Ramos (cell line): ENCODE results near the gene ELP5.

ENCODE experiments used
- in situ Hi-C: fragments of 300-500 bp; cut with MboI; formaldehyde crosslinking; loops from one replicate; pipeline ENCODE4 v1.14.3; 2022; ENCODE audit warnings: low sequenced_read_pairs; ENCODE audit not compliant: unreplicated experiment

ELP5 gene, protein sequence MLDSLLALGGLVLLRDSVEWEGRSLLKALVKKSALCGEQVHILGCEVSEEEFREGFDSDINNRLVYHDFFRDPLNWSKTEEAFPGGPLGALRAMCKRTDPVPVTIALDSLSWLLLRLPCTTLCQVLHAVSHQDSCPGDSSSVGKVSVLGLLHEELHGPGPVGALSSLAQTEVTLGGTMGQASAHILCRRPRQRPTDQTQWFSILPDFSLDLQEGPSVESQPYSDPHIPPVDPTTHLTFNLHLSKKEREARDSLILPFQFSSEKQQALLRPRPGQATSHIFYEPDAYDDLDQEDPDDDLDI

GRCh38 chr17:7252176-7253043 is at the start of gene ELP5:
Gene ELP5, plus strand, starts transcription at chr17:7252215. Its CDS starts 336 bp downstream, at chr17:7252551.
- in situ Hi-C loops, result no loop called here

DNA sequence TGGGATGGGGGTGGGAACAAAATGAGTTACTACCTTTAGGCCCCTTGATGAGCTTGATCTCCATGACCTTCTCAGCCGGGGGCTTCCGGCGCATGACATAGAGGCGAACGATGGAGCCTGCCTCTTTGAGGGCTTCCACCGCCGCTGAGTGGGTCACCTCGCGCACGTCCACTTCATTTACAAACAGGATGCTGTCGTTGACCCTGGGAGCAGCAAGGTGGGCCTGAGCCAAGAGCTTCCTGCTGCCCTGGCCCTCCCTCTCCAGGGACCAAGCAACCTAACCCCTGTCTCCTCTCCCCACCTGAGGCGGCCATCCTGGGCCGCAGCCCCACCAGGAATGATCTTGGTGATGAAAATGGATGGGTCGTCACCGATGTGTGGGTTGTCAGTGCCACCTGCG is 48.6 kb upstream of the ELP5 start:
- in situ Hi-C loops, result no loop called here

DNA sequence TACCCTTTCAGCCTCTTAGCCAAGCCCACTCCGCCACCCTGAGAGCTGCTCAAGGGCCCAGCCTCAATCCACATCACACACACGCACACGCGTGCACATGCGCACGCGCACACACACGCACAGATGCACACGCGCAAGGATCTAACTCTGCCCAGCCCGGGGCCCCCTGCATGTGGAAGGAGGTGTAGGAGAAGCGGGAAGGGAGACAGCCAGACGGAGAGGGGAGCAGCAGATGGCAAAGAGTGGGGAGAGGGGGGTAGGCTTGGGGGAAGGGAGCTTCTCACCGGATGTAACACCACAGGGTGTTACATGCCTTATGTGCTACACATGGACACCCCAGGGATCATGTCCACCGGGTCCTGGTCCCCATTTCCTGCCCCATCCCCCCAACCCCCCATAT is 47.7 kb upstream of the ELP5 start:
- in situ Hi-C loops, result no loop called here

DNA sequence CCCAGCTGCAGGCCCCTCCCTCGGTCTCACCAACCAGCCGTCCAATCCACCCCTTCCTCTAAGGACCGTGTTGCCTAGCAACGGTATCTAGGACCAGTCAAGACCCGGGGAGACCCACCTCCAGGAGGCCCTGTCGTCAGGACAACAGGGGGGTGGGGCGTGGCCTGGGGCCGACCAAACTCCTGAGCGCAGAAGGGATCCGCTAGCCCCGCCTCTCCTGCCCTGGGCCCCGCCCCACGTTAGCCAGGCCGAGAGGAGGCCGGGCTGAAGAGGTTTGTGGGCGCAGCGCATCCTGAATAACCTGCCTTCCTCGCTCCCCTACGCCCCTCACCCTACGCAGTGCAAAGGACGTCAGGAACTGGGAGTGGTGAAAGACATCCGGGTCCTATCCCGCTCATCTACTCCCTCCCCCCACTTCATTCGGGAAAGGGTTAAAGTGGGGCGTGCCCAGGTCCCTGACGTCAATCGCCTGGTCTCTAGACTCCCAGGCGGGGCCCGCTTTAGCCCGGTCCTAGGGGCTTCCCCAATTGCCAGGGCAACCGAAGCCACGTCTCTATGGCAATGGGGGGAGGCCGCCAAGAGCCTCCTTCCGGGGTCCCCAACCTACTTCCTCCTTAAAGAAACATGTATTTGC is 47.1 kb upstream of the ELP5 start:
- in situ Hi-C loops, result no loop called here

DNA sequence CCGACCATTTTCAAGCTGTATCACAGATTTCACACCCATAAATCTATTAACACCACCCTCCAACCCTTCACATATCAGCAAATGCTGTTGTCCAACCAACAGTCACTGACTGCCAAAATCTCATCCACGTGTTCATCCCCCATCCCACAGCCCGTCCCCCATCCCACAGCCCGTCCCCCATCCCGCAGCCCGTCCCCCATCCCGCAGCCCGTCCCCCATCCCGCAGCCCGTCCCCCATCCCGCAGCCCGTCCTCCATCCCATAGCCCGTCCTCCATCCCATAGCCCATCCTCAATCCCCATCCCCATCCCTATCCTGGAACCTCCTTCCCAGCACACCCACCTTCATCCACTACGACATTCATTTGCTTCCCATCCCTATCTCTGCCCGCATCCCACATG is 46.5 kb upstream of the ELP5 start:
- in situ Hi-C loops, result no loop called here

- in situ Hi-C loops, result no loop called here
Observed at GRCh38 chr17:7207120-7208001, 44.7 kb upstream of the ELP5 start.

DNA sequence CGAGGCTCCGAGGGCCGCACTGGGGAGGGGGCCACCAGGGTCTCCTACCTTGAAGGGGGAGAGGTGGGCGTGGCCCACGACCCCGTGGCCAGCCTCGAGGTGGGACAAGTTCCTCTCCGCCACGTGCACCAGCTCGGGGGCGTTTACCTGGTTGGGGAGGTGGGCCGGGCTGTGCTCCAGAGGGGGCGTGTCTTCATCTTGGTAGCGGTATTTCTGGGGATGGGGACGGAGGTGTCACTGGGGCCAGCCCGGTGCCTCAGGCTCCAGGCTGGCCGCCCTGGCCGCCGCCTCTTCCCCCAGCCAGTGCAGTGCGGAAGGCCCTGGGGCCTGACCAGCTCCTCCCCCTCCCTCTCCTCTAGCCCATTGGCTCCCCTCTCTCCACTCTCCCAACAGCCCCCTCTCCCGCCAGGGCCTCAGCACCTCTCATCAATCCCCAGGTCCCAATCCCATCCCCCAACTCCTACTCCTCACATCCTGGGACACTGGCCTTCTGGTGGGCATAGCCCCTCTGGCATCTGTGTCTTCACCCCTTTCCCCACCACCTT is 43.9 kb upstream of the ELP5 start:
- in situ Hi-C loops, result no loop called here

GRCh38 chr17:7208754-7209460 is 43.1 kb upstream of the ELP5 start:
- in situ Hi-C loops, result no loop called here

GRCh38 chr17:7211491-7212273 is 40.3 kb upstream of the ELP5 start:
- in situ Hi-C loops, result no loop called here

GRCh38 chr17:7213895-7214299 is 38.1 kb upstream of the ELP5 start:
- in situ Hi-C loops, result no loop called here

DNA sequence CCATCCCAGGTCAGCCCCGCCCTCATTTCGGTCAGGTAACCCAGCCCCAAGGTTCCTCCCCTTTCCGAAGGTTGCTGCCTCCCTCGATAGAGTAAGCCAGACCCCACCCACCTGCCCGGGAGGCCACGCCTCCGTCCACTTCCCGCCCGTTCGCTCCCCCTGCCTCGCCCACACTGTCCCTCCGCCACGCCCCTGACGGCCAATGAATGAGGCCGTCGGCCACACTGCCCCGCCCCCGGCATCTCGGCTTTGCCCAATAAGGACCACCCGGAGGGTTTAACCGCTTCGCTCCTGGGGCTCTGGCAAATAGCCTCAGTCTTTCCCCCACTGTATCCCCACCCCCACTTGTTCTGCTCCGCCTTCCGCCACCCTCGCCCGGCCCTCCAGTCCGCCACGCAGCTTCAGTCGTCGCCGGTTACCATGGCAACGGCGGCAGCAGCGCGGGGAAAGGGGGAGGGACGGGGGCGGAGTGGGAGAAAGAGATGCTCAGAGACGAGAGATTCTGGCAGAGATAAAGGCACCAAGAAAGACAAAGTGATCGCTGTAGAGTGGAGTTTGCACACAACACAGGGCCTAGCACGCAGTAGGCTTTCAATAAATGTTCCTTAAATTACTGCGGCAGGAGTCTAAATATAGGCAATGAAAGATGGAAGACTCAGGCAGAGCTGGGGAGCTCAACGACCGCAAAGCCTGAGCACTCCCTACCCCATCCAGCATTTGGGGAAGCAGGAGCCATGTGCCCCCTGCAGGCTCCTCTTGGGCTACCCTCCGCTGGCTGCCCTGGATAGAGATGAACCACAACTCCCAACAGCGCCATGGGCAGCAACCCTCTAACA is 37.5 kb upstream of the ELP5 start:
- in situ Hi-C loops, result no loop called here

DNA sequence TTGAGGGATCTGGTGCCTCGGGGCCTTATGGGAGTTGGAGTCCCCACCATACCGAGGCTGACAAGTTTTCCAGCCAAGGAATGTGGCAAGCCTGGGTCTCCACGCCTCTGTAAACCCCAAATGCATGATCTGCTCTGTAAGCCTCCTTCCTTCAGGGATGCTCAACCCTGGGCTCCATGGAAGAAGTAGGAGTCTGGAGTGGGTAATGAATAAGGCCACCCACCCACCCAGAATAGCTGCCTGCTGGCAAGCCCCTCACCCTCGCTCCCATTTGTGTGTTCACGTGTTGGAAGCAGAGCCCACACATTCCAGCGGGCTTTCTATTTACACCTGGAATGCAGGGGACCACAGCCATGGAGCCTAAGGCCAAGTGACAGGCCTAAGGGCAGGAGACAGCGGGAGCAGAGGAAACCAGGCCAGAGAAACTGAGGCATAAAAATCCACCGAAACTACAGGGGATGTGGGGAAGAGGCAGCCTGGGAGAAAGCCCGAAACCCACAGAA is 36.8 kb upstream of the ELP5 start:
- in situ Hi-C loops, result no loop called here

DNA sequence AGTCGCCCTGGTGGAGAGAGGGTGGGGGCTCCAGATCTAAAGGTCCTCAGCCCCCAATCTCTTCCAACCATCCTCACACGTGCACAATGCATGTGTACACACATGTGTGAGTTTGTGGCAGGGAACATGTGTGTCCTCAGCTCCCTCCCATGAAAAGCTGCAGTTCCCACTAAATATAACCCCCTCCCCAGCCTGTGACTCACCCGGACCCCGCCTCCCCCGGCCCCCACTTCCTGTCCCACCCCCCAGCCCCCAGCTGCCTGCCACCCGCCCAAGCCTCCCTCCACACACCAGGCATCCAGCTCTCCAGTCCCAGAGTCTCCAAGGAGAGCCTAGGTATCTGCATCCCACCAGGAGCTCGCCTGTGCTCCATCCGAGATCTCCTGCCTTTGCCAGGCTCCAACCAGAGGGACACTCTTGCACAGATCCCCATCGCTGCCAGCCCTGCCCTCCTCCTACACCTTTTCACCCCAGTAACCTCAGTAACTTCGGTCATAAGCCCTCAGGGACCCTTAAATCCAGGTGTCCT is 36.3 kb upstream of the ELP5 start:
- in situ Hi-C loops, result no loop called here

DNA sequence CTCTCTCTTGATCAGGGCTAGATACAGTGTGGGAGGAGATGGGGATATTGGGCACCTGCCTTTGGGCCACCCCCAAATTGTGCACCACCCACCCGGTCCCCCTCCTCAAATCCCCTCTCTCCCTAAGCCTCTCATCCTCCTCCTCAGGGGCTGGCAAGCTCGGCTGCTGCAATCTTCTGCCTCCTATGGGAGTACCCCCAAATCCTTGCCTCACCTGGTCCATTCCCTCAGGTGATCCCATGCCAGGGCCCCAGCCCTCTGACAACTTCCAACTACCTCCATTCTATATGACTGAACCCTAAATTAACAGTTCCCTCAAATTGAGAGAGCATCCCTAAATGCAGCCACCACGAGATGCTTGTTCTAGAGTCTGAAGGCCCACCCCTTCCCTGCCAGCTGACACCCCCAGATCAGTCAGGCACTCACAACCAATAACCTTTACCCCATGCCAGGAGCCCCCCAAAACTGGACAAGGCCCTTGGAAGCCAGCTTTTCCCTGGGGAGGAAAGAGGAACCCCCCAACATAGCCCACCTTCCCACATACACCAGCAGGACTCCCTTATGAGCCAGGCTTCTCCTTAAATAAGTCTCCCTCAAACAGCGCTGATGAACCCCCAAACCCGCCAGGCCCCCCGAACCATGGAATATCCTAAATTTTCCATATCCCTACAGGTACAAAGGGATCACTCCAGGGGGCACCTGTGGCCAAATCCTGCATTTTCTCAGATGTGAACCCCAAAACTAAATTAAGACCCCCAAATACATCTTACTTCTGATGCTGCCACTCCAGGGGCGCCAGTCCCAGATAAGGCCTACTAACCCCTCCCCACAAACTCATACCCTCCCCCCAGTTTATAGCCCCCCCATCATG is 35.5 kb upstream of the ELP5 start:
- in situ Hi-C loops, result no loop called here

GRCh38 chr17:7217113-7217987 is 34.7 kb upstream of the ELP5 start:
- in situ Hi-C loops, result no loop called here
